Vagina (tissue), 2 donors: ENCODE data around the gene IDUA.

Source experiments
- CTCF ChIP-seq, 3 experiments: fragments of 450-650 bp in 2 of 3; fragments of 200-600 bp in 1 of 3; sonication (generic) in 1 of 3; IDR thresholded peaks; one replicate each; pipeline ENCODE4 v1.5.1; 2017 to 2019; ENCODE audit warnings: antibody characterized with exemption in 3 of 3, mild to moderate bottlenecking in 2 of 3, moderate library complexity in 2 of 3
- POLR2A ChIP-seq, 2 donors: fragments of 450-650 bp; IDR thresholded peaks; one replicate each; pipeline ENCODE4 v1.6.1; 2017; ENCODE audit warnings: antibody characterized with exemption in 2 of 2, mild to moderate bottlenecking in 2 of 2, moderate library complexity in 2 of 2

GRCh38 chr4:1002631-1003251, 15.9 kb downstream of the IDUA start:
- TF ChIP-seq CTCF (IDR thresholded peaks at IDR 0.05) (no peak), POLR2A (IDR thresholded peaks at IDR 0.05) (no peak)
